Neural cell (in vitro differentiated cells): ENCODE results near the gene PRR20C. TPM values are rescaled to one million over a fixed set of nuclear protein-coding genes. Genes with fewer than 3 reads are reported as not detected.
"Not testable (repeated sequence)": the region's sequence is repeated elsewhere in the genome, so short reads cannot be mapped to it uniquely, and the experiment has no call there.

Source experiments
- H2AFZ ChIP-seq: fragments of 200-600, 300-800 bp; sonication (generic), shearing (Covaris generic); 2 replicates; pipeline ENCODE4 v1.6.0; 2014; ENCODE audit warnings: low read depth, mild to moderate bottlenecking, antibody characterized with exemption, low read length, moderate library complexity
- H3F3A ChIP-seq: fragments of 200-600 bp; shearing (Covaris generic); 2 replicates; pipeline ENCODE4 v1.6.1; 2016; ENCODE audit warnings: mild to moderate bottlenecking, moderate library complexity, mixed read lengths, antibody characterized with exemption, low read length; ENCODE audit not compliant: insufficient read depth, poor library complexity, severe bottlenecking
- H3K27ac ChIP-seq: fragments of 200-600, 300-800 bp; sonication (generic), shearing (Covaris generic); 2 replicates; pipeline ENCODE4 v1.5.1; 2014; ENCODE audit warnings: mild to moderate bottlenecking, low read length, moderate library complexity
- H3K27me3 ChIP-seq: fragments of 300-800, 200-600 bp; sonication (generic), shearing (Covaris generic); 2 replicates; pipeline ENCODE4 v1.6.0; 2014; ENCODE audit warnings: mild to moderate bottlenecking, low read depth, low read length, moderate library complexity; ENCODE audit not compliant: insufficient read depth
- H3K36me3 ChIP-seq: fragments of 300-800, 200-600 bp; sonication (generic), shearing (Covaris generic); 2 replicates; pipeline ENCODE4 v1.5.1; 2014; ENCODE audit warnings: mild to moderate bottlenecking, antibody characterized with exemption, low read length, moderate library complexity; ENCODE audit not compliant: insufficient read depth
- H3K4me2 ChIP-seq: fragments of 300-800, 200-600 bp; sonication (generic), shearing (Covaris generic); 2 replicates; pipeline ENCODE4 v1.6.0; 2014; ENCODE audit warnings: mild to moderate bottlenecking, low read length
- H3K4me3 ChIP-seq: fragments of 300-800, 200-600 bp; sonication (generic), shearing (Covaris generic); 2 replicates; pipeline ENCODE4 v1.5.1; 2014; ENCODE audit warnings: mild to moderate bottlenecking, low read length, moderate library complexity
- H3K79me2 ChIP-seq: fragments of 200-600 bp; shearing (Covaris generic); replicated peaks from 2 replicates; pipeline ENCODE4 v1.6.0; 2014; ENCODE audit warnings: mild to moderate bottlenecking, low read length, moderate library complexity; ENCODE audit not compliant: insufficient read depth
- H3K9ac ChIP-seq: fragments of 300-800, 200-600 bp; sonication (generic), shearing (Covaris generic); 2 replicates; pipeline ENCODE4 v1.6.1; 2016; ENCODE audit warnings: mild to moderate bottlenecking, low read length, mixed read lengths
- H3K9me2 ChIP-seq: fragments of 200-600 bp; shearing (Covaris generic); 2 replicates; pipeline ENCODE4 v1.6.1; 2016; ENCODE audit warnings: mild to moderate bottlenecking, low read length, mixed read lengths; ENCODE audit not compliant: insufficient read depth
- H3K9me3 ChIP-seq: fragments of 200-600, 300-800 bp; sonication (generic), shearing (Covaris generic); 2 replicates; pipeline ENCODE4 v1.6.1; 2016; ENCODE audit warnings: mild to moderate bottlenecking, mixed run types, low read length, moderate library complexity, mixed read lengths
- H4K20me1 ChIP-seq: fragments of 200-600 bp; shearing (Covaris generic); 2 replicates; pipeline ENCODE4 v1.6.1; 2016; ENCODE audit warnings: mild to moderate bottlenecking, mixed run types; ENCODE audit not compliant: insufficient read depth
- CTCF ChIP-seq: fragments of 450-650 bp; IDR thresholded peaks from 2 replicates; pipeline ENCODE4 v1.5.1; 2014; ENCODE audit warnings: antibody characterized with exemption, mild to moderate bottlenecking, moderate library complexity; ENCODE audit not compliant: poor library complexity, severe bottlenecking
- EP300 ChIP-seq: fragments of 450-650 bp; conservative IDR thresholded peaks from 2 replicates; pipeline ENCODE4 v1.6.1; 2014; ENCODE audit warnings: antibody characterized with exemption, mild to moderate bottlenecking, moderate library complexity; ENCODE audit not compliant: poor library complexity, severe bottlenecking
- EZH2 ChIP-seq: fragments of 200-600, 300-800 bp; shearing (Covaris generic), sonication (generic); IDR thresholded peaks from 2 replicates; pipeline ENCODE4 v1.6.1; 2014; ENCODE audit warnings: antibody characterized with exemption, low read length, borderline replicate concordance, mild to moderate bottlenecking; ENCODE audit not compliant: insufficient read depth, poor library complexity, severe bottlenecking
- MXI1 ChIP-seq: fragments of 450-650 bp; conservative IDR thresholded peaks from 2 replicates; pipeline ENCODE4 v1.6.1; 2014; ENCODE audit warnings: antibody characterized with exemption, mild to moderate bottlenecking; ENCODE audit not compliant: poor library complexity, severe bottlenecking
- POLR2AphosphoS5 ChIP-seq: IDR thresholded peaks from 2 replicates; pipeline ENCODE4 v1.6.1; 2012
- RAD21 ChIP-seq: fragments of 450-650 bp; conservative IDR thresholded peaks from 2 replicates; pipeline ENCODE4 v1.6.1; 2014; ENCODE audit warnings: antibody characterized with exemption, mild to moderate bottlenecking, moderate library complexity
- REST ChIP-seq: IDR thresholded peaks from 2 replicates; pipeline ENCODE4 v1.6.1; 2012; ENCODE audit warnings: borderline replicate concordance
- SMC3 ChIP-seq: fragments of 450-650 bp; conservative IDR thresholded peaks from 2 replicates; pipeline ENCODE4 v1.6.1; 2014; ENCODE audit warnings: antibody characterized with exemption, mild to moderate bottlenecking, moderate library complexity; ENCODE audit not compliant: poor library complexity
- TAF1 ChIP-seq: IDR thresholded peaks from 2 replicates; pipeline ENCODE4 v1.6.1; 2012; ENCODE audit warnings: low read depth
- polyA minus RNA-seq: library from RNA; depleted of rRNA, polyadenylated mRNA; stranded (reverse); fragments of >200 nt; gene quantifications from 2 replicates; pipeline ENCODE4 v1.2.3, GENCODE V29; 2014
- polyA plus RNA-seq: library from polyadenylated mRNA; depleted of rRNA; stranded (reverse); fragments of >200 nt; gene quantifications from 2 replicates; pipeline ENCODE4 v1.2.3, GENCODE V29; 2014

The PRR20C gene
- not detected in 2 replicates for polyA plus RNA-seq
- not detected in 2 replicates for polyA minus RNA-seq

- H2AFZ ChIP-seq, H3K4me2 ChIP-seq, H3K4me3 ChIP-seq, H3F3A ChIP-seq, H4K20me1 ChIP-seq, H3K36me3 ChIP-seq, H3K9ac ChIP-seq, H3K27me3 ChIP-seq, H3K9me3 ChIP-seq, H3K27ac ChIP-seq, H3K79me2 ChIP-seq, H3K9me2 ChIP-seq: not testable (repeated sequence)
These were observed at the start of gene PRR20C for GRCh38 chr13:57153761-57154160. PRR20C (plus strand) TSS chr13:57154061; CDS start chr13:57154448, 387 bp downstream.

GRCh38 chr13:57114945-57115344 lies 38.9 kb upstream of the PRR20C start:
- H2AFZ ChIP-seq = no peak overlapping the region
- H3K9ac ChIP-seq = no peak overlapping the region
- H3K9me3 ChIP-seq = no peaks in the 10 kb centered on the region
- no peaks in the 10 kb centered on the region for H3K9me2 ChIP-seq
- TF ChIP-seq CTCF (no peak), EZH2 (no peak), MXI1 (no peak), EP300 (no peak), SMC3 (no peak), POLR2AphosphoS5 (no peak), RAD21 (no peak), REST (no peak), TAF1 (no peak)
- H3K4me2 ChIP-seq = no peak overlapping the region
- no peaks in the 10 kb centered on the region for H3K27me3 ChIP-seq
- no peaks in the 10 kb centered on the region for H3F3A ChIP-seq
- H3K36me3 ChIP-seq = no peaks in the 10 kb centered on the region
- no peak overlapping the region for H3K27ac ChIP-seq
- no peaks in the 10 kb centered on the region for H3K79me2 ChIP-seq
- H3K4me3 ChIP-seq = no peak overlapping the region
- no peaks in the 10 kb centered on the region for H4K20me1 ChIP-seq

- Histone ChIP-seq H3K9me2 (no peaks in the 10 kb centered on the region), H3F3A (no peaks in the 10 kb centered on the region), H3K79me2 (no peaks in the 10 kb centered on the region), H3K36me3 (no peaks in the 10 kb centered on the region), H3K4me2 (no peak overlapping the region), H3K27me3 (no peaks in the 10 kb centered on the region), H3K4me3 (no peak overlapping the region), H3K9ac (no peak overlapping the region), H2AFZ (no peak overlapping the region), H3K27ac (no peak overlapping the region), H3K9me3 (no peaks in the 10 kb centered on the region), H4K20me1 (no peaks in the 10 kb centered on the region)
- TF ChIP-seq REST = no peak
- TF ChIP-seq EZH2 = no peak
- no peak for TF ChIP-seq RAD21
- TF ChIP-seq POLR2AphosphoS5 = no peak
- TF ChIP-seq SMC3 = no peak
- TF ChIP-seq CTCF = no peak
- no peak for TF ChIP-seq TAF1
- TF ChIP-seq EP300 = no peak
- no peak for TF ChIP-seq MXI1
These were observed 30.2 kb upstream of the PRR20C start for GRCh38 chr13:57123681-57124080.
